HepG2 (cell line): ENCODE results near the gene KIF17. TPM values are rescaled to one million over a fixed set of nuclear protein-coding genes. Genes with fewer than 3 reads are reported as not detected.

Experiments
- ATAC-seq: fragments of 200-7000 bp; cut with Tn5 transposase; 3 replicates; pipeline ENCODE4 v1.9.1; 2020; ENCODE audit warnings: mild to moderate bottlenecking, moderate library complexity
- BruUV-seq: library from RNA; stranded (reverse); fragments of 400-500 nt; replicated peaks from 2 replicates; lab custom pipeline; 2021; lab: Mats Ljungman, UMichigan
- CTCF ChIA-PET: fragments of 300-600 bp; formaldehyde crosslinking; extraction: SDS; loops from one replicate; lab custom pipeline; 2021; ENCODE audit warnings: low total read pairs, inconsistent platforms, low intra/inter-chr PET ratio; lab: Yijun Ruan, JAX
- POLR2A ChIA-PET: fragments of 350-600 bp; sonication (Branson Sonifier 250); formaldehyde crosslinking; loops from one replicate; lab custom pipeline; 2020; ENCODE audit warnings: antibody characterized with exemption, inconsistent platforms; lab: Yijun Ruan, JAX
- DNase-seq: peaks from one replicate; pipeline ENCODE4 v3.0.0-alpha.2; 2015; ENCODE audit warnings: low spot score
- FAIRE-seq: peaks from 3 replicates; lab custom pipeline; 2011; peaks lifted over from hg19 to GRCh38; lab: Jason Lieb, UNC
- H2AFZ ChIP-seq: one replicate; pipeline ENCODE4 v1.6.1; 2011; ENCODE audit warnings: low read length, inconsistent platforms
- H3K27ac ChIP-seq: fragments of 300-600 bp; 3 replicates; pipeline ENCODE4 v1.8.0; 2011; ENCODE audit warnings: mixed run types, mild to moderate bottlenecking, mixed read lengths, low read length, inconsistent platforms; ENCODE audit not compliant: insufficient read depth; ENCODE audit errors: extremely low read length
- H3K27me3 ChIP-seq, 2 experiments: fragments of 200-600 bp in 1 of 2; 2 replicates in 1 of 2; 3 replicates in 1 of 2; pipeline versions ENCODE4 v1.6.0 to v1.8.0; 2011; ENCODE audit warnings: low read length in 2 of 2, mild to moderate bottlenecking in 2 of 2, moderate library complexity in 2 of 2, inconsistent platforms in 1 of 2; ENCODE audit not compliant: insufficient read depth in 2 of 2, control insufficient read depth in 1 of 2
- H3K36me3 ChIP-seq, 2 experiments: fragments of 200-600 bp in 1 of 2; replicated peaks in 1 of 2; 2 replicates in 1 of 2; 3 replicates in 1 of 2; pipeline versions ENCODE4 v1.5.1 to v1.8.0; 2011; ENCODE audit warnings: low read length in 2 of 2, inconsistent platforms in 1 of 2; ENCODE audit not compliant: insufficient read depth in 2 of 2, control insufficient read depth in 1 of 2
- H3K4me1 ChIP-seq: 2 replicates; pipeline ENCODE4 v1.5.1; 2012; ENCODE audit warnings: low read length, inconsistent platforms; ENCODE audit not compliant: insufficient read depth
- H3K4me2 ChIP-seq: 2 replicates; pipeline ENCODE4 v1.6.0; 2011; ENCODE audit warnings: low read depth, low read length, inconsistent platforms
- H3K4me3 ChIP-seq, 3 experiments: fragments of 200-600 bp in 1 of 3; sonication (generic), shearing (Covaris generic) in 1 of 3; replicated peaks in 1 of 3; 2 replicates each; pipeline ENCODE4 v1.5.1; 2011 to 2016; ENCODE audit warnings: low read length in 3 of 3, inconsistent platforms in 2 of 3, low read depth in 2 of 3, mild to moderate bottlenecking in 2 of 3, control low read depth in 1 of 3, mixed read lengths in 1 of 3; ENCODE audit not compliant: insufficient read depth in 1 of 3
- H3K79me2 ChIP-seq: one replicate; pipeline ENCODE4 v1.6.1; 2011; ENCODE audit warnings: low read length, inconsistent platforms; ENCODE audit not compliant: insufficient read depth
- H3K9ac ChIP-seq: 2 replicates; pipeline ENCODE4 v1.6.0; 2011; ENCODE audit warnings: mild to moderate bottlenecking, low read depth, low read length, inconsistent platforms; ENCODE audit not compliant: insufficient read depth
- H3K9me3 ChIP-seq: 2 replicates; pipeline ENCODE4 v1.5.1; 2012; ENCODE audit warnings: mild to moderate bottlenecking, low read length
- H4K20me1 ChIP-seq: 2 replicates; pipeline ENCODE4 v1.6.0; 2011; ENCODE audit warnings: inconsistent platforms, mild to moderate bottlenecking, low read length, moderate library complexity; ENCODE audit not compliant: insufficient read depth
- ATAD3A ChIP-seq: sonication (generic); formaldehyde crosslinking; IDR thresholded peaks from 2 replicates; pipeline ENCODE4 v1.4.0; 2020; ENCODE audit warnings: missing genetic modification reagents
- FOXP1 ChIP-seq, 2 experiments: fragments of 450-650 bp in 1 of 2; IDR thresholded peaks; 2 replicates each; pipeline ENCODE4 v1.6.1; 2017 to 2018; ENCODE audit warnings: antibody characterized with exemption in 1 of 2
- JUNB ChIP-seq: sonication (generic); formaldehyde crosslinking; IDR thresholded peaks from 2 replicates; pipeline ENCODE4 v1.8.0; 2022; ENCODE audit warnings: missing genetic modification reagents, mild to moderate bottlenecking, borderline replicate concordance
- THAP11 ChIP-seq: IDR thresholded peaks from 2 replicates; pipeline ENCODE4 v1.6.1; 2016; ENCODE audit warnings: missing biosample characterization, missing genetic modification reagents
- ZMYM3 ChIP-seq: sonication (generic); formaldehyde crosslinking; IDR thresholded peaks from 2 replicates; pipeline ENCODE4 v1.5.1; 2020; ENCODE audit warnings: mild to moderate bottlenecking, missing genetic modification reagents
- ZNF431 ChIP-seq: sonication (generic); formaldehyde crosslinking; IDR thresholded peaks from 2 replicates; pipeline ENCODE4 v1.9.0; 2022; ENCODE audit warnings: missing genetic modification reagents, low read depth, mild to moderate bottlenecking, borderline replicate concordance
- ZNF768 ChIP-seq: sonication (generic); formaldehyde crosslinking; IDR thresholded peaks from 2 replicates; pipeline ENCODE4 v1.4.0; 2020; ENCODE audit warnings: missing genetic modification reagents
- WGBS: methylation state at CpG from one replicate; pipeline ENCODE4 v1.1.6; 2017; ENCODE audit warnings: low lambda C conversion rate; 5-methylcytosine and 5-hydroxymethylcytosine counted together
- in situ Hi-C: cut with HindIII; loops from 2 replicates; pipeline ENCODE4 v1.10.0; 2017; ENCODE audit warnings: low pct_unique_long_range_greater_than_20kb; ENCODE audit not compliant: extremely low pct_ligation_motif_present
- intact Hi-C: fragments of 100-400 bp; cut with micrococcal nuclease; formaldehyde crosslinking; loops from one replicate; pipeline ENCODE4 v1.10.0; 2022; ENCODE audit not compliant: unreplicated experiment
- polyA plus RNA-seq, 8 experiments: library from polyadenylated mRNA; depleted of rRNA in 3 of 8; stranded (reverse) in 7 of 8; unstranded in 1 of 8; fragments of >200 nt; fragmentation: Illumina TruSeq in 4 of 8; extraction: Trizol in 4 of 8; gene quantifications; 2 replicates each; pipeline versions ENCODE4 v1.2.1 to v1.2.3, GENCODE V29; 2011 to 2016; ENCODE audit warnings: low read depth in 4 of 8, missing spikeins in 1 of 8, mixed read lengths in 1 of 8; ENCODE audit not compliant: insufficient read depth in 1 of 8
- total RNA-seq, 5 experiments: library from RNA; depleted of rRNA; stranded (reverse); fragments of >200 nt; fragmentation: Illumina TruSeq; extraction: Trizol; gene quantifications; 2 replicates each; pipeline ENCODE4 v1.2.3, GENCODE V29; 2016; ENCODE audit warnings: low read depth in 1 of 5

Gene KIF17
- total and polyA plus RNA-seq, 2 of the 13 experiments (the other 11 are each of a cell fraction or from before 2014, with no cell fraction given), result 0.24 to 0.44 TPM

DNA sequence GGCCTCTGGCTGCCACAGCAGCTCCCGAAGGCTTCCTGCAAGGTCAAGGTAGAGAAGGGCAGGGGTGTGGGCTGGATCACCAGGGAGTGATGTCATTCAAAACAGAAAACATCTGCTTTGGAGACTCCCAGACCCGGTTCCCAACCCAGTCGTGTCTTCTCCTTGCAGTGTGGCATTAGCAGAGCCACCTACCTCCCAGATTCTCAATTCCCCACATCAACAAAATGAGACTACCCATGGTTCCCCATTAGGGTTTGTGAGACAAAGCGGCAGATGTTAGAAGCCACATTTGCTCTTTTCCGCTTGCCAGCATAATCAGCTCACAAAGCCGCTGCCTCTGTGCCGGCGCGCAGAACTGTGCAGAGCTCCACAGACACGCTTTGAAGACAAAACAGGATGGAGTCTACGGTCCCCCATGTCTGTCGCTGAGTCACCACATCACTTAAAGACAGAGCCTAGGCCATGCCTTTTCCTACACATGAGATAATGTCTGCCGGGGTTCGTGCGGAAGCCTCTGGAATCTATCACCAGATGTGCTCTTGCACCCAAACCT lies 12.5 kb downstream of the KIF17 start:
- peaks cover 0 to 10% of the 10 kb centered on the region in 2 experiments; a peak in 1 of 5 replicates for H3K27me3 ChIP-seq
- no peak overlapping the region for H3K9ac ChIP-seq
- H3K4me1 ChIP-seq, result peaks cover 39% of the 10 kb centered on the region
- H3K4me3 ChIP-seq, result no peak overlapping the region
- no peaks in the 10 kb centered on the region for H3K79me2 ChIP-seq
- ATAC-seq (no peak), FAIRE-seq (no peak), DNase-seq (no peak)
- H3K36me3 ChIP-seq, result no peaks in the 10 kb centered on the region
- H3K27ac ChIP-seq, result no peak overlapping the region
- TF ChIP-seq FOXP1 (IDR thresholded peaks at IDR 0.05) (no peak), FOXP1 (CRISPR knock-in tag; IDR thresholded peaks at IDR 0.05) (no peak), JUNB (CRISPR knock-in tag) (no peak), ATAD3A (CRISPR knock-in tag) (no peak), THAP11 (CRISPR knock-in tag) (no peak), ZMYM3 (0 out of 2 replicates have a peak, but pooled peaks have one; percentile 1)
- H3K9me3 ChIP-seq, result no peaks in the 10 kb centered on the region
- H2AFZ ChIP-seq, result no peak overlapping the region
- ChIA-PET POLR2A (interaction anchor here (1.2 kb wide), 1 partner anchor 27 kb away, joined by 3 read pairs; the partner anchor contains the start of gene SH2D5), CTCF (no interaction called here)
- 69% methylated on average over 14 of the region's 15 CpGs for WGBS
- H3K4me2 ChIP-seq, result no peak overlapping the region
- in situ Hi-C loops, result no loop called here
- no peaks in the 10 kb centered on the region for H4K20me1 ChIP-seq
- intact Hi-C loops, result no loop called here
- no TSS peak for BruUV-seq

DNA sequence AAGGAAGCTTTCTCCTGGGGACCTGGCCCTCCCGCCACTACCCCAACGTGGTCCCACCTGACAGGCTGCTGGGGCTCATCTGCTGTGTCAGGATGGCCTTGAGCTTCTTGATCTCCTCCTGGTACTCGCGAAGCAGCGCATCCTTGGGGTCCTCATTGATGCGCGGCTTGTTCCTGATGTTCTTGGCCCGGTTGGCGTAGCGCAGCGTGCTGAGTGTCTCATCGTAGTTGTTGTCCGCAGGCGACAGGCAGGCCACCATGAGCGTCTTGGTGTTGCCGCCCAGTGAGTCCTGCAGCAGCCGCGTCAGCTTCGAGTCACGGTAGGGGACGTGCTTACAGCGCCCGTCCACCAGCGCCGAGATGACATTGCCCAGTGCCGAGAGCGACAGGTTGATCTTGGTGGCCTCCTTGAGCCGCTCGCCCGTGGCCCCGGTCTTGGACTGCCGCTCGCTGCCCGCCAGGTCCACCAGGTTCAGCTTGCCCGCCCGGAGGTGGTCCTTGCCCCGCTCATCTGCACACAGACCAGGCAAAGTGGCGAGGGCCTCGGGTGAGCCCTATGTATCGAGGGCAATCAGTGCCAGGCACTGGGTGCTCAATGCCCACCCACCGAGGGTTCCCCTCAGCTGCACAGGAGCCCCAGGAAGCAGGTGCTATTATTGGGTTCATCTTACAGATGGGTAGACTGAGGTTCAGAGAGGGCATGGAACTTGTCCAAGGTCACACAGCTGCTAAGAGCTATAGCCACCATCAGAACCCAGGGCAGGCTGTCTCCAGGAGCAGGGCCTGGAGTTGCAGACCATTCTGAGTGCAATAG lies 13.2 kb downstream of the KIF17 start:
- Histone ChIP-seq H2AFZ (no peak overlapping the region), H3K27ac (no peak overlapping the region), H4K20me1 (no peaks in the 10 kb centered on the region), H3K4me2 (no peak overlapping the region), H3K4me3 (no peak overlapping the region), H3K36me3 (no peaks in the 10 kb centered on the region), H3K9ac (no peak overlapping the region), H3K79me2 (no peaks in the 10 kb centered on the region), H3K27me3 (peaks cover 0 to 8% of the 10 kb centered on the region in 2 experiments; a peak in 1 of 5 replicates), H3K4me1 (peaks cover 42% of the 10 kb centered on the region), H3K9me3 (no peaks in the 10 kb centered on the region)
- ATAC-seq (no peak), DNase-seq (no peak), FAIRE-seq (no peak)
- ChIA-PET POLR2A (interaction anchor here (1.2 kb wide), 1 partner anchor 28 kb away, joined by 3 read pairs; the partner anchor contains the start of gene SH2D5), CTCF (no interaction called here)
- in situ Hi-C loops, result no loop called here
- TF ChIP-seq ZNF768 (peak; percentile 76), ZNF431 (CRISPR knock-in tag) (no peak), ZMYM3 (0 out of 2 replicates have a peak, but pooled peaks have one; percentile 22)
- BruUV-seq, result no TSS peak
- WGBS, result 81% methylated on average over 34 of the region's 41 CpGs
- intact Hi-C loops, result no loop called here
